Epithelial cell of prostate (primary cell): ENCODE data around the gene C1R.
"Not testable (repeated sequence)": the region's sequence is repeated elsewhere in the genome, so short reads cannot be mapped to it uniquely, and the experiment has no call there.

Source experiments
- DNase-seq: peaks from one replicate; pipeline ENCODE4 v3.0.0-alpha.2; 2011; ENCODE audit warnings: low read depth, low spot score
- H3K27ac ChIP-seq: fragments of 450-650 bp; 2 replicates; pipeline ENCODE4 v1.5.1; 2017; ENCODE audit warnings: mild to moderate bottlenecking

Gene C1R

DNA sequence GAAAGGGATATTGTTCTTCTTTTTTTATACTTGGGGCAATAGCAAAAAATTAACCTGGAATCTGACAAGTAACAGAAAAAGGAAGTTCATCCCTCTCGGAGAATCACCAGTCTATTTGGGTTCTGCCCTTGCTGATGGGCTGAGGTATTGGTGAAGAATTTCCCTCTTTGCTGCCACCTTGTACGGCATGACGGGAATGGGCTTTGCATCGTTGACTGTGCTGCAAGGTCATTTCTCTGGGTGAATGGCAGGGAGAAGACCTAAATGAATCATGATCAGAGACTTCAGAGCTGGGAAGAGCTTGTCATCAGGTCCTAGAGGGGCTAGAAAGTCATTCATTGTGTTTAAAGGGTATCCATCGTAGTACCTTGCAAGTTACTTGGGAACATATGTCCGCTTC, 19.7 kb downstream of the C1R start:
- DNase-seq, result no peak
- H3K27ac ChIP-seq, result no peak overlapping the region

DNA sequence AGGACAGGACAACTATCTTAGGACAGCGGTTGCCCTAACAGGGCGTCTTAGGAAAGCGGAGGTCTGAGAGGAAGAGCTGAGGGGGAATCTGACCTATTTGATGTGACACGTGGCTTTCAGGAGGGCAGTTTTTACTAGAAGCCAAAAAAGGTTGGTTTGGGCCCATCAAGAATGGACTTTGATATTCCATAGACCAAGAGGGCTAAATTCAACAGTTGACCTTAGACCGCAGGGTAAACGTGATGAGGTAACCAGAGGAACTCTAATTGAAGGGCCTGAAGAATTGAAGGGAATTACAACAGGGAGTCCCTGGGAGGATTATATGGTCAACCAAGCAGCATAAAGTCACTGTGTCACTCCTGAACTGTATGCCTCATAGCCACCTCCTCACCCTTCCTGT, 20.2 kb downstream of the C1R start:
- no peak for DNase-seq
- H3K27ac ChIP-seq, result no peak overlapping the region

- DNase-seq, result no peak
- no peak overlapping the region for H3K27ac ChIP-seq
Observed at GRCh38 chr12:7069386-7069785, 22.9 kb downstream of the C1R start.

GRCh38 chr12:7068994-7069346, 23.3 kb downstream of the C1R start:
- peak overlapping the region; percentile 31 for H3K27ac ChIP-seq
- DNase-seq, result no peak

GRCh38 chr12:7068240-7068993, 23.8 kb downstream of the C1R start:
- H3K27ac ChIP-seq, result peak overlapping the region; percentile 31
- DNase-seq, result no peak

DNA sequence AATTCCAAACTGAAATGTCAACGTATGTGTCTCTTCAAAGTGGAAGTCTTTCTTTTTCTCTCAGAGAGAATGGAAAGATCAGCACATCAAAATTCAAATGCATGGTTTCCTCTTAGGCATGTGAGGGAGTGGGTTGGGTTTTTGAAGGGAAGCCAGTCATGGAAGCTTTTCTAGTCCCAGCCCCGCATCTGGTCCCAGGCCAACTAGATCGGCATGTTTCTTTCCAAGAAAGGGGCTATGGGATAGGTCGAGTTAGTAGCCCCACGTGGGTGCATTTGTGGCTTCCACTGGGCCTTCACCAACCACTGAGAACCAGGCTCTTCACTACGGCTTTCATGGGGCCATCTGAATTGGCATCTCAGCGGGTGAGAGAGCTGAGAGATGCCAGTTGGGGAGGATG, 25.1 kb downstream of the C1R start:
- H3K27ac ChIP-seq, result no peak overlapping the region
- no peak for DNase-seq

DNA sequence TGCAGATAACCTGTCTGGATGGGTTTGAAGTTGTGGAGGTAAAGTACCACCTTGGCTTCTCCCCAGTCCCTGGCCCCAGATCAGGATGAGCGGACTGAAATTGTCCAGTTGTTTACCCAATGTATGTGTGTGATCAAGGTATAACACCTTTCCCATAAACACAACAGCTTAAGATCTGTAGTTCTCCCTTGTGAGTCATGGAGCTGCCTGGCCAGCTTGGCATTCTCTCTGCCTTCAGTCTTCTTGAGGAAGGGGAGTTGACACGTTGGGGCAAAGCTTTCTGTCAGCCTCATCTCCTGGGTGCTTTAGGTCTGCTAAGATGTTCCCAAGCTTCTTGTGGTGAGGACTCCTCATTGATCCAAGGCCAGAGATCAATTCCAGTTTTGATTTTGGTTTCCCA, 25.6 kb downstream of the C1R start:
- H3K27ac ChIP-seq, result no peak overlapping the region
- DNase-seq, result no peak

DNA sequence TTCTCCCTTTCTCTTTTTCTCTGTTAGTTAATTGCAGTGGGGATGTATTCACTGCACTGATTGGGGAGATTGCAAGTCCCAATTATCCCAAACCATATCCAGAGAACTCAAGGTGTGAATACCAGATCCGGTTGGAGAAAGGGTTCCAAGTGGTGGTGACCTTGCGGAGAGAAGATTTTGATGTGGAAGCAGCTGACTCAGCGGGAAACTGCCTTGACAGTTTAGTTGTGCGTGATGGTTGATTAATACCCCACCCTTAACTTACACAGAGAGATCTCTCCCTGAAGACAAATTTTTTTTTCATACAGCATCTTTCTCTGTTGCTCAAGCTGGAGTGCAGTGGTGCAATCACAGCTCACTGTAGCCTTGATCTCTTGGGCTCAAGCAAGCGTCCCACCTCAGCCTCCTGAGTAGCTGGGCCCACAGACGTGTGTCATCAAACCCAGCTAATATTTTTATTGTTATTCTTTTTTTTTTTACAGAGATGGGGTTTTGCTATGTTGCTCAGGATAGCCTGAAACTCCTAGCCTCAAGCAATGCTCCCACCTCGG, 27.1 kb downstream of the C1R start:
- no peak overlapping the region for H3K27ac ChIP-seq
- DNase-seq, result no peak

GRCh38 chr12:7064516-7064915, 27.7 kb downstream of the C1R start:
- no peak overlapping the region for H3K27ac ChIP-seq

GRCh38 chr12:7061596-7061995, 30.6 kb downstream of the C1R start:
- no peak for DNase-seq
- no peak overlapping the region for H3K27ac ChIP-seq

More at GRCh38 chr12:7064516-7064915, 27.7 kb downstream of the C1R start:
- no peak for DNase-seq

DNA sequence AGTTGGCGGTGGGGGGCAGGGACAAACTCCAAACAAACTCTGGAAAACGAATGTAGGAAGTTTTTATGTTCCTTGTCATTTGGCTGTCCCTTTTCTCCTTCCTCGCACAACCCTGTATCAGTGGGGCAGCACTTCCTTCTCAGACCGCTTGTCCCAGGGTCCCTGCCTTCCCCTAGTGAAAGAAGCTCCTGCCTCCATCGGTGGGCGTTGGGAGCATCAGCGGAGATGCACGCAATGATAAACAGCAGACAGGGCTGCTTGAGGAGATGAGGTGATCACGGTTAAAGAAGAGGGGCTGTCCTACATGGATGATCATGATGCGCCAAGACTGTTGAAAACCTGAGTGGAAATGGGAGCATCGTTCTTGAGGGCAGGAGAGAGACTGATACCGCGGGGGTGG, 31.1 kb downstream of the C1R start:
- DNase-seq, result no peak
- H3K27ac ChIP-seq, result no peak overlapping the region

DNA sequence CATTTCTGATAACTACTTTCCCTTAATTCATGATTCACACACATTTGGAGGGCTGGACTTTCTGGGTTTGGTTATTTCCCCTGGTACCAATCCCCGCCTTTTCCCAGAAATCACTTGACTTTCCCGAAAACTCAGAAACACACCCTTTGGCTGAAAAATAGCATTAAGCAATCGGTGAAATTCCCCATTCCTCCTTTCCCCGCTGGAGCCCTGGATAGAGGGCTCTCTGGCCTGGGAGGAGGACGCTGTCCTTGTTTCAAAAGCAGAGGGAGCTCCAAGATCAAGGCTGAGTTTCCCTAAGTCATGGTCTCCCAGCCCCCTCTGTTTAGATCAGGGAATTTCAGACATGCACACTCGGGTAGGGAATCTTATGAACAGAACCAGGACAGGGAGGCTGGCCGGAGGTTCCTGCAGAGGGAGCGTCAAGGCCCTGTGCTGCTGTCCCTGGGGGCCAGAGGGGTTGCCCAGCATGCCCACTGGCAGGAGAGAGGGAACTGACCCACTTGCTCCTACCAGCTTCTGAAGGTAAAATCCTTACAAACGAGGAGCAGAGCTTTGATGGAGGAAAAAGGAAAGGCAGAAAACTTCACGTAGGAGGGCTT, 31.8 kb downstream of the C1R start, which contains the start of gene C1S:
C1S (plus strand) TSS at position 366 of the 602 bp plus-strand sequence. CDS start 1,195 bp downstream, outside the sequence.
- no peak for DNase-seq
- H3K27ac ChIP-seq, result no peak within 1 kb of the TSS

DNA sequence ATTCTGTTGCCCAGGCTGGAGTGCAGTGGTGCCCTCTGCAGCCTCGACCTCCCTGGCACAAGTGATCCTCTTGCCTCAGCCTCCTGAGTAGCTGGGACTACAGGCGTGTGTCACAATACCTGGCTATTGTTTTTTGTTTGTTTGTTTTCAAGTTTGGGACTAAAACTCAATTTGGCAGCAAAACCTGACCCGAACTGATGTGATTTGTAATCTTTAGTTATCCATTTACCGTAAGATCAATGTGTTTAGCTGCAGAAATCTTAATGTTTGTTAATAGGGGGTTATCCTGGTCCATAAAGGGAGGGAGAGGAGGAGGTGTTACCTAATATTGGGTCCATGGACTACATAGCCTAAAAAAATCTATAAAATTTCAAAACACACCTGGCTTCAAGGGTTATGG, 32.5 kb downstream of the C1R start:
- no peak for DNase-seq
- no peak overlapping the region for H3K27ac ChIP-seq

DNA sequence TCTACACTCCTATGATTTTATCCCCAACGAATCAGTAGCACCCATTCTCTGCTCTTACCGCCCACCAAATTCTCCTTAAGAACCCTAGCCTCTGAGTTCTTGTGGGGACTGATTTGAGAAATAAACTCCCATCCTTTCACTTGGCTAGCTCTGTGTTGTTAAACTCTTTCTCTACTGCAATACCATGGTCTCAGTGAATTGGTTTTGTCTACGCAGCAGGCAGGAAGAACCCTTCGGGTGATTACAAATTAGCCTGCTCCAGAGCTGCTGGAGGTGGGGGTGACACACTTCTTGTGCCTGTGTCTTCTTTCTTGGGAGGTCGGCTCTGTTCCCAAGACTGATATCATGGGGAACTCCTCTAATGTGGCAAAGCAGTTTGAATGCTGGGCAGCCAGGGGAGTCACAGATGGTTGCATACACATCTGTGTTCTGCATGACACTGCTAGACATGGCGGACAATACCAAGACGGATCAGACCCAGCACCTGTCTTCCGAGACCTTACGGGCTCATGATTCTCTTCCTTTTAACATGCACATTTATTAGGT, 33.3 kb downstream of the C1R start:
- DNase-seq, result no peak
- no peak overlapping the region for H3K27ac ChIP-seq

DNA sequence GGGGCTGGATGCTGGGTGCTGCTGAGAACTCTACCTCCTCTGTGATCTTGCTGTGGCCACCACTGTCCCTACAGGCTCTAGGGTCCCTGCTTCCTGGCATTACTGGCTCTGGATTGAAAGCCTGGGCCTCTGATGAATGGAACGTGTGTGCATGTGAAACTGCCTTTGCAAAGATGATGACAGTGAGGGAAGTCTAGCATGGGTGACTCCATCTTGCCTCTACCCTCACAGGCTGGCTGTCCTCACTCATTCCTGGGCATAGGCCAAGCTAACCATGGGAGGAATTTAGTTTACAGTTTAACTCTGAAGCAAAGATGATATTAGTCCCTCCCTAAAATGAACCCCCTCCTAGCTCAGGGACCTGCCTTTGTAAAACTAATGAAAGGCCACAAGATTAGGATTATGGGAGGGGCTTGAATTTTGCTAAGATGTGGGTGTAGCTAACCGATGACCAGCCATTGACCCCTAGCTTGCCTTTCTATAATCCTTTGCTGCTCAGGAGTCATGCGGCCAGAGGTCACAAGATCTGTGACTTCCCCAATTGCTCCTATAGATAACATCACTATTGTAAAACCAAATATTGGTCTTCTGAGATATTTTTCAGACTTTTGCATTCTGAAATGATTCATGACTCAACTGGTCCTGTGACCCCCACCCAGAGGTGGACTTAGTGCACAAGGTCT, 33.9 kb downstream of the C1R start:
- no peak overlapping the region for H3K27ac ChIP-seq
- no peak for DNase-seq

DNA sequence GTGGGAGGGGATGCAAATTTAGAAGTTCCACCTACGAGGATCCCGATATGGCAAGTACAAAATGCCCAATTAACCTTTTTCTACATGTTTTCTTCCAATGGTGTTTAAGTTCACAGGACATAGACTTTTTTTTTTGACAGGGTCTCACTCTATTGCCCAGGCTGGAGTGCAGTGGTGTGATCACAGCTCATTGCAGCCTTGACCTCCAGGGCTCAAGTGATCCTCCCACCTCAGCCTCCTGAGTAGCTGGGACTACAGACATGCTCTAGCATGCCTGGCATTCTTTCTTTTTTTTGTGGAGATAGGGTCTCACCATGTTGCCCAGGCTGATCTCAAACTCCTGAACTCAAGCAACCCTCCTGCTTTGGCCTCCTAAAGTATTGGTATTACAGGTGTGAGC, 36.5 kb downstream of the C1R start:
- not testable (repeated sequence) for DNase-seq, H3K27ac ChIP-seq

- no peak overlapping the region for H3K27ac ChIP-seq
- no peak for DNase-seq
Observed at GRCh38 chr12:7054925-7055324, 37.3 kb downstream of the C1R start.

GRCh38 chr12:7049973-7050372, 42.3 kb downstream of the C1R start:
- H3K27ac ChIP-seq, DNase-seq: not testable (repeated sequence)

DNA sequence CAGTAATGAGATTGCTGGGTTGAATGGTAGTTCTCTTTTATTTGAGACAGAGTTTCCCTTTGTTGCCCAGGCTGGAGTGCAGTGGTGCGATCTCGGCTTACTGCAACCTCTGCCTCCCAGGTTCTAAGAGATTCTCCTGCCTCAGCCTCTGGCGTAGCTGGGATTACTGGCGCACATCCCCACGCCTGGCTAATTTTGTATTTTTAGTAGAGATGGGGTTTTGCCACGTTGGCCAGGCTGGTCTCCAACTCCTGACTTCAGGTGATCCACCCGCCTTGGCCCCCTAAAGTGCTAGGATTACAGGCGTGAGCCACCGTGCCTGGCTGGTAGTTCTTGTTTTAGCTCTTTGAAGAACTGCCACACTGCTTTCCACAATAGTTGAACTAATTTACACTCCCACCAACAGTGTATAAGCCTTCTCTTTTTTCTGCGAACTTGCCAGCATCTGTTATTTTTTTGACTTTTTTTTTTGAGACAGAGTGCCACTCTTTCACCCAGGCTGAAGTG, 42.7 kb downstream of the C1R start:
- H3K27ac ChIP-seq, DNase-seq: not testable (repeated sequence)

DNA sequence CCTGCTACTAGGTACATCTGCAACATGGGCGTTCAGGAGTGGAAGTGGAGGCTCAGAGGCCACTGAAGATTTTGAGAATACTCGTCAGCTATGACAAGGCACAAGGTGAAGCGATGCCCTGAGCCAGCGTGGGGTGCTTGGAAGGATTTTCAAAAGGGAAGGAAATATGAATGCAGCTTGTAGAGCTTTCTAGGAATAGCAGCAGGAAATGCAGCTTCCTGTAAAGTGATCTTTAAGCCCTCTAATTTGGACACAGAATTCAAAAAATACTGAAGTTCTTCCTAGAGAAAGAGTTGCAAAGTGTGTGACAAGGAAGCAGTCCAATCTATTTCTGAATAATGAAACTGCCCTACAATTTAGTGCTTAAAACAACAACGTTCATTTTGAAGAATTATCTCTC, 44.9 kb downstream of the C1R start:
- DNase-seq, result no peak
- H3K27ac ChIP-seq, result no peak overlapping the region
